Erythroblast (primary cell): ENCODE data around the gene FPR3.
A peak's percentile ranks its signal among the peaks of the same experiment; 100 is the strongest.
"Not testable (repeated sequence)": the region's sequence is repeated elsewhere in the genome, so short reads cannot be mapped to it uniquely, and the experiment has no call there.

Experiments used
- DNase-seq, 2 experiments: peaks; one replicate each; lab custom pipeline; 2025; lab: John Stamatoyannopoulos, UW
- GATA1 ChIP-seq: IDR thresholded peaks from 2 replicates; pipeline ENCODE4 v1.6.1; 2011; ENCODE audit warnings: low read depth, mild to moderate bottlenecking, control low read depth, low read length, moderate library complexity
- POLR2A ChIP-seq: IDR thresholded peaks from 2 replicates; pipeline ENCODE4 v1.6.1; 2011; ENCODE audit warnings: mild to moderate bottlenecking, low read length

The FPR3 gene

DNA sequence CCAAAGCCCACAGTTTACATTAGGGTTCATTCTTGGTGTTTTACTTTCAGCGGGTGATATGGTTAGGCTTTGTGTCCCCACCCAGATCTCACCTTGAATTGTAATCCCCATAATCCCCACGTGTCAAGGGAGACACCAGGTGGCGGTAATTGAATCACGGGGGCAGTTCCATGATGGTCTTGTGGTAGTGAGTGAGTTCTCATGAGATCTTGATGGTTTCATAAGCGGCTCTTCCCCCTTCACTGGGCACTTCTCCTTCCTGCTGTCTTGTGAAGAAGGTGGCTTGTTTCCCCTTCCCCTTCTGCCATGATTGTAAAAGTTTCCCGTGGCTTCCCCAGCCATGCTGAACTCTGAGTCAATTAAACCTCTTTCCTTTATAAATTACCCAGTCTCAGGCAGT is 22.0 kb upstream of the FPR3 start:
- TF ChIP-seq GATA1 (no peak), POLR2A (no peak)
- no peak for DNase-seq

DNA sequence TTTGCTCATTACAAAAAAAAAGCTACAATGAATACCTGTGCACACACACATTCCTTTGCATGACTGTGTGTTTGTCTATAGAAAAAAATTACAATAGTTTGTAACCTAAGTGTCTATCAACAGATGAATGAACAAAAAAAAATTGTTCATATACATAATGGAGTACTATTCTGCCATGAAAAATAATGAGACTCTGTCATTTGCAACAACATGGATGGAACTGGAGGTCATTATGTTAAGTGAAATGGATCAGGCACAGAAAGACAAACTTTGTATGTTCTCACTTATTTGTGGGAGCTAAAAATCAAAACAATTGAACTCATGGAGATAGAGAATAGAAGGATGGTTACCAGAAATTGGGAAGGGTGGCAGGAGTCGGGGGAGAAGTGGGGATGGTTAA is 18.4 kb upstream of the FPR3 start:
- DNase-seq: not testable (repeated sequence)

DNA sequence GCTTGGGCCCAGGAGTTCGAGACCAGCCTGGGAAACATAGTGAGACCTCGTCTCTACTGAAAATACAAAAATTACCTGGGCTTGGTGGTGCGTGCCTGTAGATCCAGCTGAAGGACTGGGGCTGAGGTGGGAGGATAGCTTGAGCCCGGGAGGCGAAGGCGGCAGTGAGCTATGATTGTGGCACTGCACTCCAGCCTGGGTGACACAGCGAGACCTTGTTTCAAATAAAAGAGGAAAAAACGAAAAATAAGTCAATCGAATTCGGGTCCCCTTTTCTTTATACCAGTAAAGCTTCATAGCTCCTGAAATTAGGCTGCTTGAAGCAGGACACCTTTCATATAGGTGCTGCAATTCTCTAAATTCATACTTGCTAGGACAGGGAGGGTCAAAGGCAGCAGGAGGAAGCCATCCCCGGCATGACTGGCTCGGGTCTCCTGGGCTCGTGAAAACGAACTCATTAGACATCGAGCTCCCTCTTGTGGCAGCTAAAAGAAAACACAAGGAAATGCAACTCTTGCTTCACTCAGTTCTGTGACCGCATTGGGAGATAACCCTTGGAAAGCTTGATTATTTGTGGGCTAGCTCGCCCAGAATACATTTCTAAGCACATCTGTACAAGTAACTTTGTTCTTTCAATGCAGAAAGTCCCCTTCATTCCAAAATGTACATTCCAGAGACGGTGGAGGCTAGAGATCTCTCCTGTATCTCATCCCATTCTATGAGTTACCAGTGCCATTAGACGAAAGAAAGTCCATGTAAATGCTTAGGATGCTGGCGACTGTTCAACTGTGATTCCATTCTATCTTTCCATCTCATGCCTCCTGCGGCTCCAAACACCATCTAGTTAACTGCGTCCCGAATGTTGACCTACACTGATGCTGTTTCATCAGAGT is 17.1 kb upstream of the FPR3 start:
- DNase-seq: peak; percentile 75 to 87
- TF ChIP-seq GATA1: no peak
- no peak for TF ChIP-seq POLR2A

DNA sequence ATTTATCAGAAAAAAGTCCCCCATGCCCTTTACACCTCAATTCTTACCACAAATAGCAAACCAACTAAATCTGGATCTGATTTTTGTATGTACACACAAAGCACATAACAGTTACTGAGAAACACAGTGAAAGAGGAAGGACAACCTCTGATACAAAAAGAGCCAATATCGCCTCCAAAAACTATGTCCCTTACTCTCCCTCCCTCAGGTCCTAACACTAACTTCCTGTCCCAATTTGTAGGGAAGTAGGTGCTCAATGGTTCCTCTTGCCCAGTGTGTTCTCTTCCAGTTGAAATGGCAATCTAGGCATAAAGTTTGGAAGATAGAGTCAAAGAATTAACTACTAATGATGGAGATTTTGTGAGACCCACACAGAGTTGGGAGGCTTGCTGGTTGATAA is 15.8 kb upstream of the FPR3 start:
- no peak for DNase-seq
- TF ChIP-seq GATA1: no peak
- TF ChIP-seq POLR2A: no peak

DNA sequence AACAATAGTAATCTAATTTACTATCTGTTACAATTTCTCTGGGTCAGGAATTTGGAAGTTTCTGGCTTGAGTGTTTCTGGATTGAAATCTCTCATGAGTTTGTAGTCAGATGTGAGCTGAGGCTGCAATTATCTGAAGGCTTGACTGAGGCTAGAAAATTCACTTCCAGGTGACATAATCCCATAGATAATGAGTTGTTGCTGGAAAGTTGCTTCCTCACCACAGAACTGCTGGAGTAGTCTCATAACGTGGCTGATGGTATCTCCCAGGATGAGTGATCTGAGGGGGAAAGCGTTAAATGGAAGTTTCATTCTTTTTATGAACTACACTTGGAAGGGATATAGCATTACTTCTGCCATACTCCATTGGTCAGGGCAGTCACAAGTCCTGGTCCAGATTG is 15.3 kb upstream of the FPR3 start:
- TF ChIP-seq POLR2A (no peak), GATA1 (no peak)
- DNase-seq: no peak

DNA sequence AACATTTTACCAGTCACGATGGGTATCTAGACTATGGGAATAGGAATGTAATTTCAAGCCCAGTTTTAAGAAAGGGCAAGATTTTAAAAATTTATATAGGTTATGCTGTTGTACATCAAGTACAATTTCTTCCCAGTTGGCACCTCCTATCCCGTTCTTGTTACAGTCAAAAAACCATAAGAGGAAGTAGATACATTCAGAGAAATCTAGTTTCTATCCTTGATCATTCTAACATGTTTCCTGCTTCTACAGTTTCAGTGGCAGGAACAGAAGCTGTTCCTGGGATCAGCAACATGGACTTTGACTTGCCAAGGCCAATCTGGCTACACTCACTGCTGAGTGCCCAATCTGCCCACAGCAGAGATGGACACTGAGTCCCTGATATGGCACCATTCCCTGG is 14.7 kb upstream of the FPR3 start:
- TF ChIP-seq GATA1 (no peak), POLR2A (no peak)
- DNase-seq: no peak

DNA sequence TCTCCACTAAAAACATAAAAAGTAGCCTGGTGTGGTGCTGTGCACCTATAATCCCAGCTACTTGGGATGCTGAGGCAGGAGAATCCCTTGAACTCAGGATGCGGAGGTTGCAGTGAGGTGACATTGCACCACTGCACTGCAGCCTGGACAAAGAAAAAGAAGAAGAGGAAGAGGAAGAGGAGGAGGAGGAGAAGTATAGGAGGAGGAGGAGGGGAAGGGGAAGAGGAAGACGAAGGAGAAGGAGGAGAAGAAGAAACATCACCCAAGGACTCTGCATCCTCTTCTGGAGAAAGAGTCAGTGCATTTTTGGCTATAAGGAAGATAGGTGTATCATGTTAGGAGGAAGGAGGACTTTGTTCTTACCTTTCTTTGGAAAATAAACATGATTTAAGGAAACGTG is 13.0 kb upstream of the FPR3 start:
- no peak for TF ChIP-seq GATA1

DNA sequence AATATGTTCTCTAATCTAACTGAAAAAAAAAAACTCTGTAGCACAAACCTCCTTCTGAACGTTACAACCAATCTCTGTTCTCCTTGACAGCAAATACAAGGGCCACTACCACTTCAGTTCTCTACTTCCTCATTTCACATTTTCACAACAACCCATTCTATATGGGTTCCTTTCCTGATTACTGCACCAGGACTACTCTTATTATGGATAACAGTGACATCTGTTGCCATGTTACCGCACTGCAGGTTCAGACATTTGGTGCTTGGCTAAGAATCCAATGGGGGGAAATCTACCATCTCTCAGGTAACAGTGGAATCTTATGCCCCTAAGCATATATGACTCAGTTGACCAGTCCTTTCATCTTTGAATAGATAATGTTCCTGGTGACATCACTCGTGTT is 11.6 kb upstream of the FPR3 start:
- no peak for TF ChIP-seq POLR2A
- TF ChIP-seq GATA1: no peak

More for the DNA sequence above, 13.0 kb upstream of the FPR3 start:
- no peak for DNase-seq

DNA sequence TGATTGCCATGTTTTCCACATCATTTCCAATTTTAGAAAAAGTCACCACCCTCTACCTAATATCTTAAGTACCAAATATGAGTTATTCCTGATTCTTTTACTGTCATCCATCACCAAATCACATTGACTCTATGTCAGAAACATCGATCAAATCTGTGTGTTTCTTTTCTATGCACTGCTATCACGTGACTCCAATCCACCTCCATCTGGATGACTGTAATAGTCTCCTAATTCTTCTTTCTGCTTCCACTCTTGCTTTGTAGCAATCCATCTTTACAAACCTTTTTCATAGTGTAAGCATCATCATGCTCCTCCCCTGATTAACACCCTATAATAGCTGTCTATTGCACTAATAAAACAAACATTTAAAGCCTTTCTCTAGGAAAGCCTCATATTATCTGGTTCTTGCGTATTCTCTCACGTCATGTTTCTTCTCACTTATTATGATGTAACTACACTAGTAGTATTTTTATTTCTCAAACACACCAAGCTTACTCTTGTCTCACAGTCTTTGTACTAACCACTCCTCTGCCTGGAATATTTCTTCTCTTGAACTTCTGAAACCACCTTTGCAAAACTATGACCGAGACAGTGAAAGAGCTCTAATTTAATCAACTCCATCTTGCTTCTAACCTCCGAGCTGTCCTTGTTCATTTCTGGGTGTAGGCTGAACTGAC is 10.7 kb upstream of the FPR3 start:
- no peak for DNase-seq
- no peak for TF ChIP-seq GATA1
- TF ChIP-seq POLR2A: no peak

More for the DNA sequence above, 11.6 kb upstream of the FPR3 start:
- no peak for DNase-seq

DNA sequence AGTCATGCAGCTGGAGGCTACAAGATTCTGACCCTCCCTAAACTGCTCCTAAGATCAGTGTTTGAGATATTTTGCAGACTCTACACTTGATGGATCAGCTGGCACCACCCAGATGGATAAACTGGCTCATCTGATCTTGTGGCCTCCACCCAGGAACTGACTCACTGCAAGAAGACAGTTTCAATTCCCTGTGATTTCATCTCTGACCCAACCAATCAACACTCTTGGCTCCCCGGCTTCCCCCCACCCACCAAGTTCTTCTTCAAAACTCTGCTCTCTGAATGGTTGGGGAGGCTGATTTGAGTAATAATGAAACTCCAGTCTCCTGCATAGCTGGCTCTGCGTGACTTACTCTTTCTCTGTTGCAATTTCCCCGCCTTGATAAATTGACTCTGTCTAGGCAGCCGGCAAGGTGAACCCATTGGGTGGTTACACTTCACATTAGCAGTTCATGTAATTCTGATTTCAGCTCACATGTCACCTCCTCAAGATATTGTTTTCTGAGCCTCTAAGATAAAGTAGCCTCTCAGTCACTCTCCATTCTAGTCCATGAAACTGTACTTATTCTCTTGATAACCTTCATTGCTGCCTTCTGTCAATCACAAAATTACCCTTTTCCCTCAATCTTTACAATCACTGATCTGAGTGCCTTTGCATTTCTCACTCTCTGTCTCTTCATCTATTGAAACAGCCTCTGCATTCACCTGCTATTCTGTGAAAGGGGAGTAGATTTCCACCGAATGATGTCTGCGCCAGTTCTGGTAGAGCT is 9.9 kb upstream of the FPR3 start:
- no peak for DNase-seq
- TF ChIP-seq POLR2A: no peak
- TF ChIP-seq GATA1: no peak

DNA sequence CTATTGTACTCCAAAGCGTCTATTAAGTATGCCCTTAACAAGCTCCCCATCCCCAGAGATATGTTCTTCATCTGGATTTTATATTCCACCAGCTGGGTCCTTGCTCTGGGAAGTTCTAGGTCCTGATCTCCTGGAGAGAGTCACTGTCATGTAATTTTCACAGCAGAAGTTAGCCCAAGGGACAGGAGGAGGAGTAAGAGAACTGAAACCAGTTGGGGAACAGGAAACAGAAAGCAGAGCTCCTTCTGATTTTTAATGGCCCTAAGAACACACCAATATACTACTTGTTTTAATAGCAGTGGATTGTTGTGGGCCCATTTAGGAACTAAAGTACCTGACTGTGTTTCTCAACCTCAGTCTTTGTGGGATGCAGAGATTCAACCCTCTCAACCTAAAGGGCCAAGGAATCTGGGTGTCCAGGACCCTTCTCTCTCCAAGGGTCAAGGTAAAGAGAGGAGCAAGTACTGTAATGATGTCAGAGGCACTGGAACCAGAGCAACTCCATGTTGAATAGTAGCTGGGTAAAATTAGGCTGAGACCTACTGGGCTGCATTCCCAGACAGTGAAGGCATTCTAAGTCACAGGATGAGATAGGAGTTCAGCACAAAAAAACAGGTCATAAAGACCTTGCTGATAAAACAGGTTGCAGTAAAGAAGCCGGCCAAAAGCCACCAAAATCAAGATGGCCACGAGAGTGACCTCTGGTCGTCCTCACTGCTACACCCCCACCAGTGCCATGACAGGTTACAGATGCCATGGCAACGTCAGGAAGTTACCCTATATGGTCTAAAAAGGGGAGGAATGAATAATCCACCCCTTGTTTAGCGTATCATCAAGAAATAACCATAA is 8.1 kb upstream of the FPR3 start:
- DNase-seq: no peak
- TF ChIP-seq GATA1 (no peak), POLR2A (no peak)

DNA sequence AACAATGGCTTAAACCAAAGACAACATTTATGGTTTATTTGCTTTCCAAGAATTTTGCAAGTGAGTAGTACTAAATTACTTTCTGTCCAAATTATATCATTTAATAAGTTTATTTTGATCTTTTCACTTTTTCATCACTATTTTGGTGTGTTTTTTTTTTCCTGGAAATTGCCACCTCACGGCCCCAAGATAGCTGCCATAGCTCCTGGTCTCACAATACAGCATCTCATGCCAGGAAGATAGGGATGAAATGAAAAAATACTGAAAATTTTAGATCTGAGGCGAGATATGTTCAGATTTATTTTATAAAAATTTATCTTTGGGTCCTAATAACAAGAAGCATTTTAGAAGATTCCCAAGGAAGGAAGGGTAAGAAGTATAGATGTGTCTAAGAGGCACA is 6.9 kb upstream of the FPR3 start:
- no peak for DNase-seq
- TF ChIP-seq POLR2A: no peak
- TF ChIP-seq GATA1: no peak
